ENCODE measurements around the gene GRAMD2B.
A peak's percentile ranks its signal among the peaks of the same experiment; 100 is the strongest.
"Not testable (repeated sequence)": the region's sequence is repeated elsewhere in the genome, so short reads cannot be mapped to it uniquely, and the experiment has no call there.

The GRAMD2B gene

GRCh38 chr5:126410623-126411022, 12.6 kb upstream of the GRAMD2B start:
- DNase-seq = no peak

- DNase-seq = no peak
Observed at GRCh38 chr5:126413856-126414255, 9.4 kb upstream of the GRAMD2B start.

GRCh38 chr5:126414874-126415502, 8.2 kb upstream of the GRAMD2B start:
- DNase-seq = peak; percentile 83

DNA sequence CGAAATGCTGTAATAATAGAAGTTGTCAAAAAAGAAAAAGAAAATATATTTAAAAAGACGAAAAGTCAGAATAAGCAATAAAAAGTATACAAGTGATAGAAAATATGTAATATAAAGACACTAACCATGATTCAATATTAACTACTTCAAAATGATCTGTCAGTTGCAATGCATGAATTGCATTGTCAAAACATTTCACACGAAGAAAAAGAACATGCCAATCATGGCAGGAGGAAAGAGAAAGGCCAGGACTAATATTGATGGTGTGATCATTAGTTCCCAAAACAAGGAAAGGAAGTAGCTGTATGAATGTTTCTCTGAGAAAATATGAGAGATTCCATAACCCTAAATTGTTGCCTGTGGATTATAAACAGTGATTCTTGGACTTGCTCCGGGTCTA, 7.4 kb upstream of the GRAMD2B start:
- DNase-seq = no peak

DNA sequence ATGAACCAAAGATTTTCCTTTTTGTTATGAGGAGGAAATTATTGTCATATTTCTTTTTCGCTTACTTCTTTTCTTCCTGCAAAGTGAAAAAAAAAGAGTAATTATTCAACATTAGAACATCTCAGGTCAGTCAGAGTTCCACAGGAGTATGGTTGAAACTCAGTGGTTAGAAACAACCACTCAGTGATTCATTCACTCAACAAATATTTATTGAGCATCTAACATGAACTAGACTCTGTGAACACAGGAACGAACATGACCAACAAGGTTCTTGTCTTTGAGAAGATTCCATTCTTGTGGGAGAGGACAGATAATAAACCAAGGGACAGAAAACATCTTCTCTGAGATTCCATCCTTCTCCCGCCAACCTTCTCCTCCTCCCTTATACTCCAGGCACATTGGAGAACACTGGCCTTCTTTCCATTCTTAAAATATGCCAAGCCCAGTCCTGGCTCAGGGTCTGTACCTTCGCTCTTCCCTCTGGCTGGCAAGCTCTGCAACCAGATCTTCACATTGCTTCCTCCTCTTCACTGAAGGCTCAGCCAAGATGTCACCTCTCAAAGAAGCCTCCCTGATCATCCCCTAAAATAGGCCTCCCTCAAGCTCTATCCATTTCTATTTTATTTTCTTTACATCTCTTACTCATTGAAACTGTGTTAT, 6.8 kb upstream of the GRAMD2B start:
- no peak for DNase-seq

DNA sequence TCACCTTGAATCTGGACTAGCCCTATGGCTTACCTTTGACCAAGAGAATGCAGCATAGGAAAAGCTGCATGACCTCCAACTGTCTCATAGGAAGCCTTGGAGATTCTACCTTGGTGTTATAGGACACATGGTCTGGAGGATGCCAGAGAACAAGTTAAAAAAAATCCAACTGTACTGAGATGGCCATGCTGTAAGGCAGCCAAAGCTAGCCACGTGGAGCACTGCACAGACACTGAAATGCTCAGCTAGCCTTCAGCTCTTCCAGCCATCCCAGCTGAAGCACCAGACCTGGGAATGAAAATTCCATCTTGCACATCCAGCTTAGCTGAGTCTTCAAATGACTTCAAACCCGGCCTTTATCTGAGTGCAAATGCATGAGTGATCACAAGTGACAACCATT, 6.0 kb upstream of the GRAMD2B start:
- DNase-seq = no peak

- DNase-seq = no peak
Observed at GRCh38 chr5:126419102-126419501, 4.1 kb upstream of the GRAMD2B start.

- DNase-seq = no peak
Observed at GRCh38 chr5:126428421-126428820, 5.2 kb downstream of the GRAMD2B start.

DNA sequence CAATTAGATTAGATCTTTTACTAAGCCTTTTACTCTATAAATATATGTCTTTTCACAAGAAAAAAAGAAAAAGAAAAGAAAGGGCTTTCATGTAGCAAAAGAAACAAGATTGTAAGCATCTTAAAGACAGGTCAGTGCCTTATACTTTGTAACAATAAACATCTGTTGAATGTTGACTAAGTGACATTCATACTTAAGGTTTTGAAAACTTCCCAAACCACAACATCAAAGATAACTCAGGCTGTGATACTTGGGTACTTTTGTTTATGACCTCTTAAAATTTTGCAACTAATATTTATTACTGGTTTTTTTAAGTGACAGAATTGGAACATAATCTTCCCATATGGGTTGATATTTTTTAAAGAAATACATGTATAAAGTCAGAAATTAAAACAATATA, 7.4 kb downstream of the GRAMD2B start:
- DNase-seq = no peak

DNA sequence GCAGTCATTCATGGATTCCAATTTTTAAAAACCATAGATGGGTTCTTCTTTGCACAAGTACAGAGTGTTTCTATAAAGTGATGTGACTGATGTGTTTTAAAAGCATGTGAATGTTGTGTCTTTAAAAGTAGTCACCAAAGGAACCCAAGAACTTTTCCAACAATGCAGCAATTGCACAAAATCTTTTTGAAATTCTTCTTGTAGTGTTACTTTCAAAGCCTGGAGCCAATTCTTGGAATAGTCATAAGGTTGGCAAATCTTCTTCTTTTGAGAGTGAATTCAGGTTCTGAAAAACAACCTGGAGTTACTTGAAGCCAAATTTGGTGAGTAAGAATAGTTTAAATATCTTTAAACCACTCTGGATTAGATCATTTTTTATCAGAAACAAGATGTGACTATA, 10.5 kb downstream of the GRAMD2B start:
- DNase-seq = peak; percentile 45

- no peak for DNase-seq
Observed at GRCh38 chr5:126435261-126435660, 12.1 kb downstream of the GRAMD2B start.

DNA sequence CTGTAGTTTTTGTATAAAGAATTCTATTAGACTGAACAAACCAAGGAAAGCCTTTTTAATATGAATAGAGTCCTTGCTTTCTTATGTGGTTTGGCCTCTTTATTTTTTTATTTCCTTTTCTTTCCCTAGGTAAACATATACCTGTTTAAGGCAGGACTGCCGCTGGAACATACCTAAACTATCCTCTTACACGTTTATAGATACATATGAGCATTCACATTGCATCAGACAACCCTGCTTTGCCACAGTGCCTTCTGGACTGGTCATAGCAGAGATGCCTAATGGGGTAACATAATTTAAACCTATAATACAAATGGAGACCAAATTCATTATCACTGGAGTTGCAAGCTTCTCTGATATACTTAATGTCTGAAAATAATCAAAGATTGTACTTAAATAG, 12.5 kb downstream of the GRAMD2B start:
- no peak for DNase-seq

GRCh38 chr5:126437721-126438120, 14.5 kb downstream of the GRAMD2B start:
- DNase-seq = no peak

DNA sequence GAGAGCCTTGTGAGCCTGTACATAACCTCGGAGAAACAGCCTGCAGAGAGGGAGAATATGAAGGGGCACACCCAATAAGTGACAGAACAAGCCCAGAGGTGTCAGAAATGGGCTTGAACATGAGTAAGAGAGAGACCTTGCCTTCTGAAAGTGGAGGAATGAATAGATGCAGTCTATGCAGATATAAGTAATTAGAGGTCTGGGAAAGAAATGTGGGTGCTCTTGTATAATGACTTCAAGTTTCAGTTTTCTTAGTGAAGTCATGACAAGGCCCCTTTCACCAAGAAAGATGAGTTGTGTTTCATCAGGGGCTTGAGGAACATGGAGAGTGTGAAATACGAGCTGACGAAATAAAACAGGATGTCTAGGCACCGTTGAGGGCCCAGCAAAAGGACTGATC, 15.1 kb downstream of the GRAMD2B start:
- no peak for DNase-seq

DNA sequence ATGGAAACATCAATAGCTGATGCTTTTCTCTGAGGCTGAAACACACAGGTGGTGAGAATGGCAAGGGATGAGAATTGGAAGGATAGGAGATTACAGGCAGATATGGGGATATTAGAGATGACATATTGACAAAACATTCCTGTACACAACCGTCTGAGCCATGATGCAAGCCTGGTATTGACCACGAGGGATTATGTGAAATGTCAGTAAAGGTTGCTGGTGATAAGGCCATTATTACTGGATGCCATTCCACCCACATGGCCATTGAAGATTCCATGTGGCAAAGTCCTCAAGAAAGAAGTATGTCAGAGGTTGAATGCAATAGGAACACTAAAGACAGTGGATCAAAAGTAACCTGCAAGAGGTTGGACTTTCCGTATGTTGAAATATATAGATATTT, 15.7 kb downstream of the GRAMD2B start:
- DNase-seq = no peak

- DNase-seq = not testable (repeated sequence)
Observed at GRCh38 chr5:126439724-126440123, 16.5 kb downstream of the GRAMD2B start.

GRCh38 chr5:126441230-126441629, 18.0 kb downstream of the GRAMD2B start:
- DNase-seq = no peak

GRCh38 chr5:126443374-126443851, 20.2 kb downstream of the GRAMD2B start:
- DNase-seq = no peak

DNA sequence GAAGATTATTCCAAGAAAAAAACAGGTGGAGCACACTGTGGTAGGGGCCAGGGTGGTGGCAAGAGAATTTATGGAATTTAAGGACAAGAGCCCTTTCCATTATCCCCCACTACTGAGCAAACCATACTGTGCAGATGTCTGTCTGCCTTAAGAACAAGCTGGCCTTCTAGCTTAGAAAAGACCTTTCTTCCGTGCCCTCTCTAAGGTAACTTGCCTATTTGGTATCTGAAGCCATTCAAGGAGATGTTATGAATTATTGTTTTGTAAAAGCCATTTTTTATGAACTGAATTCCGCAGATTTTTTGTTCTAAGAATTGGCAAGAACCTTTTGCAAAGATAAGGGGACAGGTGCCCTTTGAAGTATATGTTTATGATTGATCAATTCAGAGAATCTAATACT, 20.9 kb downstream of the GRAMD2B start:
- DNase-seq = no peak

DNA sequence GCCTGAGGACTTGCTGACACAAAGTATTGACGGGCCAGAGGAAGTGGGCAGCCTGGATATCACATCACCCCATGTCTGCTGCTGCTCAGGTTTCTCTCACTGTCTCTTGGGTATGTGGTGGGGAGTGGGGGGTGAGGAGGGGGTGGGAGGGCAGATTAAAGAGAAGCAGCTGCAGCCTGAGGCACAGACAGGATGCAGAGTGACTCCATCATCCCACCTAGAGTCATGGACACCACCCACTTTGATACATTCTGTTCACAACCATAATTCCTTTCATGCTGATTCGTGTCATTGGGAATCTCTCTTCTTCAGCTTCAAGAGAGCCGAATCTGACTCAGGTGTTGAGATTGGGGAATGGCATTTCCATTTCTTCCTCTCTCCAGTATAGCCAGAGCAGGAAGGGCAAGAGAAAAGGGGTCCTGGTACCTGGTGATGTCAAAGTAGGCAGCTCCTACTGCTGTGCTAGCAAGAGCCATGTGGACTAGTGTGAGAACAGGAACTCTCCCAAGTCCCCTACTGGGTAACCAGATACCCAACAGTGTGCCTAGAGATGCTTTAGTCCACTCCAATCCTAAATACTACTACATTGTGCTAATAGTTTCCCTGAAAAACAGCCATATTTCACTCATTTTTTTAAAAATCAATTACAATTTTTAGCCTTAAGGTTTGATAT, 22.4 kb downstream of the GRAMD2B start:
- no peak for DNase-seq

GRCh38 chr5:126446498-126447224, 23.5 kb downstream of the GRAMD2B start:
- DNase-seq = peak; percentile 83

- no peak for DNase-seq
Observed at GRCh38 chr5:126448720-126449119, 25.5 kb downstream of the GRAMD2B start.

DNA sequence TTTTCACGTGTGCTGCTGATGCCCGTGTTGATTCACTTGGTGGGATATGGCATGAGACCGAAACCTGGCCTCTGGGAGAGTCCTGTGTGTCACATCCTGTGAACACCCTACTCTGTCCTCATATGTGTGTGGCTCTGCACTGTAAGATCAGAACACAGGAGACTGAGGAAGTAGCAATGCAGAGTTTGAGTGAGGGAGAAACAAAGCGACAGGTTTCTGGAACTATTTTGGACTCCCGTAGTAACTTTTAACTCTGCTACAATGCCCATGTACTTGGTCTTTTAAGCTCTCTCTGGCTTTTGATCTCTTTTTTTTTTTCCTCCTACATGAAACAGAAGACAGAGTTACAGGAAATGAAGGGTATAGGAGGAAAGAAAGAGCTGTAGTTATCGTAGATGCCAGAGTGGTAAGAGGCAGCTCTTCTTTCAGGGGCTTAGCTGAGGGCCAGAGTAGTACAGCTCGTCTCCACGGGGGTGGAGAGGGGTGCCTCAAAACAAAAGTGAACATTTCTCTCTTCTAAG, 26.6 kb downstream of the GRAMD2B start:
- peak; percentile 37 for DNase-seq

Data from fibroblast of skin of scalp (primary cell).